T47D (cell line): ENCODE data around the gene CFL2.
"Not testable (repeated sequence)": the region's sequence is repeated elsewhere in the genome, so short reads cannot be mapped to it uniquely, and the experiment has no call there.

ENCODE experiments used
- DNase-seq, 2 experiments: peaks; one replicate each; pipeline versions ENCODE4 v3.0.0 to v3.0.0-alpha.2; 2011 to 2012; ENCODE audit warnings: low read depth in 1 of 2, low spot score in 1 of 2
- JUND ChIP-seq: IDR thresholded peaks from 2 replicates; pipeline ENCODE4 v1.6.1; 2012; ENCODE audit warnings: low read depth
- in situ Hi-C: cut with HindIII; loops from 2 replicates; pipeline ENCODE4 v1.10.0; 2016; ENCODE audit warnings: low sequenced_read_pairs, low pct_unique_long_range_greater_than_20kb

Gene CFL2

GRCh38 chr14:34714320-34715126 lies at the start of gene CFL2:
Gene CFL2, minus strand, starts transcription at chr14:34714593. Its CDS starts 53 bp downstream, at chr14:34714540.
- in situ Hi-C loops = no loop called here
- DNase-seq = peak; percentile 75 to 92

GRCh38 chr14:34755215-34755614 lies 40.8 kb upstream of the CFL2 start:
- TF ChIP-seq JUND = no peak
- in situ Hi-C loops = no loop called here
- DNase-seq = no peak

More at GRCh38 chr14:34714320-34715126, at the start of gene CFL2:
- no peak for TF ChIP-seq JUND

- TF ChIP-seq JUND = no peak
- in situ Hi-C loops = no loop called here
- DNase-seq = no peak
These were observed 40.3 kb upstream of the CFL2 start for GRCh38 chr14:34754687-34755086.

GRCh38 chr14:34750670-34751069 lies 36.3 kb upstream of the CFL2 start:
- DNase-seq = no peak
- no peak for TF ChIP-seq JUND
- in situ Hi-C loops = no loop called here

GRCh38 chr14:34750233-34750632 lies 35.8 kb upstream of the CFL2 start:
- no peak for DNase-seq
- TF ChIP-seq JUND = no peak
- in situ Hi-C loops = no loop called here

- in situ Hi-C loops = no loop called here
- DNase-seq = no peak
- TF ChIP-seq JUND = no peak
These were observed 35.0 kb upstream of the CFL2 start for GRCh38 chr14:34749408-34749807.

GRCh38 chr14:34742270-34743115 lies 28.1 kb upstream of the CFL2 start:
- DNase-seq = no peak
- in situ Hi-C loops = no loop called here
- no peak for TF ChIP-seq JUND

- in situ Hi-C loops = no loop called here
- no peak for TF ChIP-seq JUND
- no peak for DNase-seq
These were observed 27.4 kb upstream of the CFL2 start for GRCh38 chr14:34741840-34742239.

GRCh38 chr14:34740139-34740538 lies 25.7 kb upstream of the CFL2 start:
- in situ Hi-C loops, DNase-seq: not testable (repeated sequence)

- in situ Hi-C loops, DNase-seq: not testable (repeated sequence)
These were observed 22.7 kb upstream of the CFL2 start for GRCh38 chr14:34737079-34737478.

GRCh38 chr14:34733245-34733644 lies 18.9 kb upstream of the CFL2 start:
- in situ Hi-C loops = no loop called here
- peak in 1 of 2 experiments; percentile 82 for DNase-seq
- no peak for TF ChIP-seq JUND

GRCh38 chr14:34732802-34733201 lies 18.4 kb upstream of the CFL2 start:
- DNase-seq = peak in 1 of 2 experiments; percentile 42
- TF ChIP-seq JUND = no peak
- in situ Hi-C loops = no loop called here

- TF ChIP-seq JUND = no peak
- in situ Hi-C loops = no loop called here
These were observed 9.5 kb upstream of the CFL2 start for GRCh38 chr14:34723867-34724266.

More at GRCh38 chr14:34723867-34724266, 9.5 kb upstream of the CFL2 start:
- DNase-seq = no peak
